ENCODE measurements around the gene KLHL22. TPM values are rescaled to one million over a fixed set of nuclear protein-coding genes. Genes with fewer than 3 reads are reported as not detected.

KLHL22 gene
- total and polyA plus RNA-seq, 2 donors (not counting 3 experiments of a cell fraction or from before 2014, with no cell fraction given): 24.2 to 33.6 TPM

DNA sequence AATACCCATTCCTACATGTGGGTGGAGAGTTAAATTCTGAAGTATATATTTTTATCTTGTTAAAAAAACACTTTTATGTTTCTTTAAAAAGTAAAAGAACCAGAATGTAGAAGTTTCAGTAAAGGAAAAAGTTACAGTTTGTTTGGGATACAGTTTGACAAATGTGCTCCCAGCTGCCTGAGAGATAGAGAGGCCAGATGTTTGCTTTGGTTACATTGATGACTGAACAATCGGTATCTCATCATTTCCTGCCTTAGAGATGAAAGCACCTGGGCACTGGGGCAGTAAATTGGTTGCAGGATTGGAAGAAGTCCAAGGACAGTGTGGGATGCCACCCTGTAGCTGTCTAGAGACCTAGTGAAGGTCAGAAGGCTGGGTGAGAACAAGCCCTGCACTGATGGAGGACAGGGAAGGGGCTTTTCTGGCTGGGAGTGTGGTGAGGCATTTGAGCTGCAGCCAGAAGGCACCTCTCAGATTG, 28.4 kb upstream of the KLHL22 start:
- ChIA-PET CTCF (interaction anchor here (0.8 to 2.1 kb wide), 6 partner anchors 9 to 106 kb away, joined by 3 to 6 read pairs (median 3); no protein-coding TSS in a partner anchor), POLR2A (no interaction called here)
- H3K9me3 ChIP-seq (replicated peaks; ENCODE audit: control insufficient read depth, insufficient read depth, low read length): no peaks in the 10 kb centered on the region
- FAIRE-seq: no peak
- peak overlapping the region; percentile 40 for H3K27ac ChIP-seq (ENCODE audit: insufficient read depth, low read depth, low read length)
- no peak overlapping the region for H3K9ac ChIP-seq (replicated peaks; ENCODE audit: extremely low read depth, insufficient read depth, low read length)
- H4K20me1 ChIP-seq (replicated peaks; ENCODE audit: control insufficient read depth, extremely low read depth, insufficient read depth, low read length): peaks cover 3% of the 10 kb centered on the region
- intact Hi-C loops (cut with micrococcal nuclease) (no loop called here), dilution Hi-C loops (cut with MboI; ENCODE audit: extremely low pct_ligation_motif_present, low sequenced_read_pairs) (no loop called here)
- no peak overlapping the region for H3K4me3 ChIP-seq (replicated peaks in 1 of 3; ENCODE audit: insufficient read depth in 1 of 3, low read depth in 1 of 3, low read length in 3 of 3)
- no peak overlapping the region for H3K4me2 ChIP-seq (ENCODE audit: insufficient read depth, low read length)
- no peak for DNase-seq (ENCODE audit: low read depth, low spot score)
- H2AFZ ChIP-seq (ENCODE audit: low read depth, low read length): no peak overlapping the region
- BruUV-seq (replicated peaks): no TSS peak
- no peaks in the 10 kb centered on the region for H3K9me1 ChIP-seq (replicated peaks; ENCODE audit: control insufficient read depth, extremely low read depth, insufficient read depth, low read length)
- H3K4me1 ChIP-seq (ENCODE audit: control insufficient read depth, extremely low read depth, insufficient read depth, low read length): peaks cover 54% of the 10 kb centered on the region
- H3K36me3 ChIP-seq (ENCODE audit: control insufficient read depth in 2 of 2, extremely low read depth in 1 of 2, insufficient read depth in 2 of 2, low read length in 2 of 2): peaks cover 8 to 9% of the 10 kb centered on the region in 2 experiments
- no peaks in the 10 kb centered on the region for H3K27me3 ChIP-seq (ENCODE audit: control insufficient read depth in 2 of 2, insufficient read depth in 2 of 2, low read length in 2 of 2)
- H3K79me2 ChIP-seq (ENCODE audit: control insufficient read depth, insufficient read depth, low read length): peaks cover 91% of the 10 kb centered on the region
- TF ChIP-seq, protein P1, sequence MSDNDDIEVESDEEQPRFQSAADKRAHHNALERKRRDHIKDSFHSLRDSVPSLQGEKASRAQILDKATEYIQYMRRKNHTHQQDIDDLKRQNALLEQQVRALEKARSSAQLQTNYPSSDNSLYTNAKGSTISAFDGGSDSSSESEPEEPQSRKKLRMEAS (IDR thresholded peaks at IDR 0.05; ENCODE audit: insufficient read depth, insufficient read length): no peak
- no peak for TF ChIP-seq GATA2 (IDR thresholded peaks at IDR 0.05; ENCODE audit: insufficient read depth, insufficient read length, low read depth, low read length)
- TF ChIP-seq MYC (IDR thresholded peaks at IDR 0.05; ENCODE audit: low read depth, low read length): no peak
- no peak for TF ChIP-seq JUN (IDR thresholded peaks at IDR 0.05; ENCODE audit: borderline replicate concordance, insufficient read depth, insufficient read length, low read depth)
- no peak for TF ChIP-seq POLR2A (IDR thresholded peaks at IDR 0.05; ENCODE audit: low read depth, low read length)
- TF ChIP-seq FOS (IDR thresholded peaks at IDR 0.05; ENCODE audit: borderline replicate concordance, insufficient read depth, low read length): no peak
- no peak for TF ChIP-seq POLR2AphosphoS5 (IDR thresholded peaks at IDR 0.05; ENCODE audit: insufficient read depth, low read depth, low read length)
- no peak for TF ChIP-seq CTCF (IDR thresholded peaks at IDR 0.05; ENCODE audit: extremely low read depth in 1 of 2, insufficient read depth in 1 of 2, low read depth in 1 of 2, low read length in 2 of 2)
- TF ChIP-seq EZH2 (IDR thresholded peaks at IDR 0.05; ENCODE audit: borderline replicate concordance, low read depth, low read length, severe bottlenecking): no peak

All from endothelial cell of umbilical vein (primary cell).